GM12878 (cell line): Measurements from ENCODE around the gene AFF2.

Experiments
- FOXK2 ChIP-seq: fragments of 450-650 bp; IDR thresholded peaks from 2 replicates; pipeline ENCODE4 v1.6.1; 2017; ENCODE audit warnings: mild to moderate bottlenecking, moderate library complexity
- MYC ChIP-seq: IDR thresholded peaks from 2 replicates; pipeline ENCODE4 v1.6.1; 2011; ENCODE audit warnings: mild to moderate bottlenecking, low read length, moderate library complexity, inconsistent platforms; ENCODE audit not compliant: insufficient read depth, insufficient replicate concordance, insufficient read length, severe bottlenecking
- NFYA ChIP-seq: IDR thresholded peaks from 2 replicates; pipeline ENCODE4 v1.6.1; 2011; ENCODE audit warnings: low read depth, mild to moderate bottlenecking, low read length, improper control_type of control experiment, borderline replicate concordance
- POLR2A ChIP-seq: IDR thresholded peaks from 2 replicates; pipeline ENCODE4 v1.6.1; 2011; ENCODE audit warnings: low read depth, mild to moderate bottlenecking, low read length
- RAD21 ChIP-seq: IDR thresholded peaks from 2 replicates; pipeline ENCODE4 v1.6.1; 2011; ENCODE audit warnings: mild to moderate bottlenecking, low read depth, low read length, moderate library complexity; ENCODE audit not compliant: insufficient read depth
- RB1 ChIP-seq: fragments of 450-650 bp; formaldehyde crosslinking; IDR thresholded peaks from 2 replicates; pipeline ENCODE4 v1.6.1; 2017; ENCODE audit warnings: mild to moderate bottlenecking, borderline replicate concordance
- RBBP5 ChIP-seq: fragments of 200-600 bp; sonication (generic); conservative IDR thresholded peaks from 2 replicates; pipeline ENCODE4 v1.6.1; 2016
- ZNF207 ChIP-seq: fragments of 450-650 bp; IDR thresholded peaks from 2 replicates; pipeline ENCODE4 v1.6.1; 2014; ENCODE audit warnings: antibody characterized with exemption, mild to moderate bottlenecking, borderline replicate concordance

DNA sequence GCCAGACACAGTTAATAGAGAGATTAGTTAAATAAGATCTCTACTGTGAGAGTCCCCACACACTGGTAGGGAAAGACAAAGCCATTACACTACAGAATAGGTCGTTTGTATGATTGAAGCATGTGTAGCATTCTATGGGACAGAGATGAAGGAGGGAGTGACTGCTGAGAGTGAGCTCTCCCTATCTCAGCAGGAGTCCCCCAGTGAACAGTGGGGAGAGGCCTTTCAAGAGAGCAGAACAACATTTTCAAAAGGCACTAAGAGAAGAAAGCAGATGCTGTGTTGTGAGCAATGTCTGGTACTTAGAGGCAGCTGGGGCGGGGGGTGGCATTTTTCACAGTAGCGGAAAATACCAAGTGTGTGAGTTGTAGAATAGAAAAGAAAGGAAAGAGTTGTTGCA lies 413.6 kb downstream of the AFF2 start:
- TF ChIP-seq RBBP5 (no peak), ZNF207 (no peak), RB1 (no peak), MYC (no peak), POLR2A (no peak), RAD21 (no peak), NFYA (no peak), FOXK2 (no peak)
